Smooth muscle cell (in vitro differentiated cells): ENCODE results near the gene RYR3. TPM values are rescaled to one million over a fixed set of nuclear protein-coding genes. Genes with fewer than 3 reads are reported as not detected.

ENCODE experiments used
- DNase-seq: peaks from one replicate; lab custom pipeline; 2025; ENCODE audit not compliant: unreplicated experiment; lab: John Stamatoyannopoulos, UW
- H2AFZ ChIP-seq: fragments of 200-600 bp; sonication (generic); 2 replicates; pipeline ENCODE4 v1.6.0; 2016; ENCODE audit warnings: antibody characterized with exemption, low read depth, mild to moderate bottlenecking
- H3F3A ChIP-seq: fragments of 200-600 bp; sonication (generic); 2 replicates; pipeline ENCODE4 v1.6.0; 2017; ENCODE audit warnings: antibody characterized with exemption, low read depth
- H3K27ac ChIP-seq: fragments of 200-600 bp; sonication (generic); 2 replicates; pipeline ENCODE4 v1.5.1; 2016; ENCODE audit warnings: low read depth, mild to moderate bottlenecking
- H3K27me3 ChIP-seq: fragments of 200-600 bp; sonication (generic); 2 replicates; pipeline ENCODE4 v1.6.1; 2016; ENCODE audit warnings: low read depth, mild to moderate bottlenecking
- H3K36me3 ChIP-seq: fragments of 200-600 bp; sonication (generic); 2 replicates; pipeline ENCODE4 v1.5.1; 2016; ENCODE audit warnings: low read depth
- H3K4me1 ChIP-seq: fragments of 200-600 bp; sonication (generic); 2 replicates; pipeline ENCODE4 v1.5.1; 2016; ENCODE audit warnings: low read depth
- H3K4me2 ChIP-seq: fragments of 200-600 bp; sonication (generic); 2 replicates; pipeline ENCODE4 v1.6.0; 2016; ENCODE audit warnings: mild to moderate bottlenecking
- H3K4me3 ChIP-seq: fragments of 200-600 bp; sonication (generic); 2 replicates; pipeline ENCODE4 v1.5.1; 2016; ENCODE audit warnings: mild to moderate bottlenecking
- H3K79me2 ChIP-seq: fragments of 200-600 bp; sonication (generic); 2 replicates; pipeline ENCODE4 v1.6.0; 2016; ENCODE audit warnings: low read depth, mild to moderate bottlenecking
- H3K9ac ChIP-seq: fragments of 200-600 bp; sonication (generic); 2 replicates; pipeline ENCODE4 v1.6.0; 2016; ENCODE audit warnings: low read depth
- H3K9me3 ChIP-seq: fragments of 200-600 bp; sonication (generic); replicated peaks from 2 replicates; pipeline ENCODE4 v1.5.1; 2016; ENCODE audit warnings: low read depth
- H4K20me1 ChIP-seq: fragments of 200-600 bp; sonication (generic); 2 replicates; pipeline ENCODE4 v1.6.0; 2016; ENCODE audit warnings: low read depth
- CTCF ChIP-seq: fragments of 200-600 bp; sonication (generic); IDR thresholded peaks from 2 replicates; pipeline ENCODE4 v1.5.1; 2017; ENCODE audit warnings: borderline replicate concordance, mild to moderate bottlenecking, antibody characterized with exemption; ENCODE audit not compliant: insufficient read depth, poor library complexity, severe bottlenecking
- WGBS: methylation state at CpG from one replicate; pipeline ENCODE4 v1.1.7; 2016; ENCODE audit warnings: low lambda C conversion rate; 5-methylcytosine and 5-hydroxymethylcytosine counted together
- polyA plus RNA-seq: library from polyadenylated mRNA; unstranded; fragments of >200 nt; fragmentation: Nextera tagmentation; extraction: Ambion mirVana; gene quantifications from 2 replicates; pipeline ENCODE4 v1.2.1, GENCODE V29; 2016
- total RNA-seq: library from RNA; depleted of rRNA; stranded (reverse); fragments of >200 nt; gene quantifications from 2 replicates; pipeline ENCODE4 v1.2.3, GENCODE V29; 2014

RYR3 gene
- total and polyA plus RNA-seq, 2 experiments from 2014 or later = 0.23 to 6.2 TPM

- no peak for TF ChIP-seq CTCF
- Histone ChIP-seq H3K27me3 (no peaks in the 10 kb centered on the region), H3K4me2 (no peak overlapping the region), H3K36me3 (no peaks in the 10 kb centered on the region), H3K27ac (no peak overlapping the region), H3K79me2 (no peaks in the 10 kb centered on the region), H2AFZ (no peak overlapping the region), H3K9ac (no peak overlapping the region), H4K20me1 (no peaks in the 10 kb centered on the region), H3F3A (no peaks in the 10 kb centered on the region), H3K4me3 (no peak overlapping the region), H3K4me1 (no peaks in the 10 kb centered on the region), H3K9me3 (no peaks in the 10 kb centered on the region)
- WGBS = 89% methylated on average over 2 of the region's 2 CpGs
- no peak for DNase-seq
Measured at GRCh38 chr15:33797651-33798050, 486.9 kb downstream of the RYR3 start.

- DNase-seq = no peak
- Histone ChIP-seq H3K27ac (no peak overlapping the region), H4K20me1 (no peaks in the 10 kb centered on the region), H3K27me3 (no peaks in the 10 kb centered on the region), H3K9ac (no peak overlapping the region), H3F3A (no peaks in the 10 kb centered on the region), H2AFZ (no peak overlapping the region), H3K36me3 (no peaks in the 10 kb centered on the region), H3K9me3 (no peaks in the 10 kb centered on the region), H3K4me2 (peak overlapping the region; percentile 21), H3K4me1 (no peaks in the 10 kb centered on the region), H3K79me2 (no peaks in the 10 kb centered on the region), H3K4me3 (no peak overlapping the region)
- WGBS = 38% methylated on average over 2 of the region's 2 CpGs
- TF ChIP-seq CTCF = no peak
Measured at GRCh38 chr15:33801954-33802353, 491.2 kb downstream of the RYR3 start.

- H3K27me3 ChIP-seq = no peaks in the 10 kb centered on the region
- H4K20me1 ChIP-seq = no peaks in the 10 kb centered on the region
- TF ChIP-seq CTCF = no peak
- no peaks in the 10 kb centered on the region for H3K36me3 ChIP-seq
- H3F3A ChIP-seq = no peaks in the 10 kb centered on the region
- no peak overlapping the region for H3K4me2 ChIP-seq
- no peak overlapping the region for H3K4me3 ChIP-seq
- no peaks in the 10 kb centered on the region for H3K9me3 ChIP-seq
- no peak overlapping the region for H3K9ac ChIP-seq
- H2AFZ ChIP-seq = no peak overlapping the region
- no peaks in the 10 kb centered on the region for H3K4me1 ChIP-seq
- DNase-seq = no peak
- WGBS = 87% methylated on average over 5 of the region's 5 CpGs
- no peak overlapping the region for H3K27ac ChIP-seq
- H3K79me2 ChIP-seq = no peaks in the 10 kb centered on the region
Measured at GRCh38 chr15:33807665-33808064, 496.9 kb downstream of the RYR3 start.

GRCh38 chr15:33808720-33809457 lies 498.1 kb downstream of the RYR3 start:
- no peak overlapping the region for H2AFZ ChIP-seq
- H3K9ac ChIP-seq = no peak overlapping the region
- 61% methylated on average over 10 of the region's 10 CpGs for WGBS
- DNase-seq = no peak
- no peaks in the 10 kb centered on the region for H4K20me1 ChIP-seq
- no peaks in the 10 kb centered on the region for H3K4me1 ChIP-seq
- peak overlapping the region; percentile 27 for H3K4me2 ChIP-seq
- no peaks in the 10 kb centered on the region for H3K79me2 ChIP-seq
- TF ChIP-seq CTCF = no peak
- no peaks in the 10 kb centered on the region for H3K9me3 ChIP-seq
- H3K27ac ChIP-seq = no peak overlapping the region
- no peak overlapping the region for H3K4me3 ChIP-seq
- H3K36me3 ChIP-seq = no peaks in the 10 kb centered on the region
- H3F3A ChIP-seq = no peaks in the 10 kb centered on the region
- H3K27me3 ChIP-seq = no peaks in the 10 kb centered on the region
